Naive thymus-derived CD4-positive, alpha-beta T cell (primary cell): ENCODE results near the gene PNPLA2. TPM values are rescaled to one million over a fixed set of nuclear protein-coding genes. Genes with fewer than 3 reads are reported as not detected.

ENCODE experiments used
- ATAC-seq: fragments of 150-1000 bp; cut with Tn5 transposase; 2 replicates; pipeline ENCODE4 v1.10.0; 2021; ENCODE audit warnings: mild to moderate bottlenecking, moderate library complexity
- CTCF ChIA-PET: fragments of 350-600 bp; sonication (Branson Sonifier 250); formaldehyde crosslinking; loops from one replicate; lab custom pipeline; 2021; ENCODE audit warnings: antibody characterized with exemption; lab: Charles Lee
- POLR2A ChIA-PET: fragments of 350-600 bp; sonication (Branson Sonifier 250); formaldehyde crosslinking; loops from one replicate; lab custom pipeline; 2021; ENCODE audit warnings: antibody characterized with exemption, inconsistent platforms; lab: Charles Lee
- DNase-seq, 9 donors: peaks; one replicate each; pipeline versions ENCODE4 v3.0.0 to v3.0.0-alpha.2; 2020 to 2022; ENCODE audit warnings: mixed read lengths in 1 of 9
- H3K27ac ChIP-seq: one replicate; pipeline ENCODE4 v1.7.0; 2013; ENCODE audit warnings: mild to moderate bottlenecking, low read depth, low read length, moderate library complexity
- H3K27me3 ChIP-seq, 2 donors: one replicate each; pipeline ENCODE4 v1.7.0; 2013; ENCODE audit warnings: low read length in 2 of 2, mild to moderate bottlenecking in 2 of 2, moderate library complexity in 2 of 2; ENCODE audit not compliant: control insufficient read depth in 2 of 2, insufficient read depth in 2 of 2
- H3K36me3 ChIP-seq, 3 experiments: 1 replicate in 2 of 3; 2 replicates in 1 of 3; pipeline ENCODE4 v1.7.0; 2013; ENCODE audit warnings: low read length in 3 of 3, mild to moderate bottlenecking in 3 of 3, moderate library complexity in 1 of 3; ENCODE audit not compliant: insufficient read depth in 3 of 3, control insufficient read depth in 2 of 3
- H3K4me1 ChIP-seq, 2 donors: one replicate each; pipeline ENCODE4 v1.7.0; 2013; ENCODE audit warnings: low read length in 2 of 2, mild to moderate bottlenecking in 2 of 2, moderate library complexity in 1 of 2; ENCODE audit not compliant: control insufficient read depth in 2 of 2, insufficient read depth in 2 of 2
- H3K4me3 ChIP-seq: 2 replicates; pipeline ENCODE4 v1.7.0; 2013; ENCODE audit warnings: mild to moderate bottlenecking, low read length
- H3K9me3 ChIP-seq, 3 experiments: 1 replicate in 2 of 3; 2 replicates in 1 of 3; pipeline ENCODE4 v1.7.0; 2013; ENCODE audit warnings: low read length in 3 of 3; ENCODE audit not compliant: control insufficient read depth in 2 of 3
- H3K27ac Mint-ChIP-seq, 9 donors: one replicate each; pipeline ENCODE4 v1.8.0; 2020 to 2022; ENCODE audit warnings: mixed read lengths in 9 of 9, mild to moderate bottlenecking in 8 of 9, moderate library complexity in 5 of 9, inconsistent platforms in 2 of 9
- H3K27me3 Mint-ChIP-seq, 5 donors: one replicate each; pipeline ENCODE4 v1.8.0; 2021 to 2022; ENCODE audit warnings: mixed read lengths in 5 of 5, mild to moderate bottlenecking in 1 of 5
- H3K36me3 Mint-ChIP-seq, 5 donors: one replicate each; pipeline ENCODE4 v1.8.0; 2020 to 2022; ENCODE audit warnings: mixed read lengths in 5 of 5, mild to moderate bottlenecking in 3 of 5, inconsistent platforms in 1 of 5
- H3K4me1 Mint-ChIP-seq, 7 donors: one replicate each; pipeline ENCODE4 v1.8.0; 2020 to 2022; ENCODE audit warnings: mixed read lengths in 7 of 7, mild to moderate bottlenecking in 3 of 7, inconsistent platforms in 1 of 7
- H3K4me3 Mint-ChIP-seq, 10 donors: one replicate each; pipeline ENCODE4 v1.8.0; 2020 to 2022; ENCODE audit warnings: mild to moderate bottlenecking in 10 of 10, mixed read lengths in 10 of 10, moderate library complexity in 6 of 10, inconsistent platforms in 2 of 10
- H3K9me3 Mint-ChIP-seq, 11 donors: one replicate each; pipeline ENCODE4 v1.8.0; 2020 to 2022; ENCODE audit warnings: mixed read lengths in 11 of 11, mild to moderate bottlenecking in 4 of 11, inconsistent platforms in 1 of 11, moderate library complexity in 1 of 11
- intact Hi-C, 2 donors: fragments of 100-400 bp; cut with micrococcal nuclease; formaldehyde crosslinking; loops; one replicate each; pipeline ENCODE4 v1.15.1; 2023
- polyA plus RNA-seq, 2 donors: library from polyadenylated mRNA; unstranded; fragments of 300-500 nt; fragmentation: Illumina TruSeq; gene quantifications; one replicate each; pipeline ENCODE4 v1.2.3, GENCODE V29; 2021
- total RNA-seq, 6 experiments: library from RNA in 5 of 6; stranded (reverse) in 5 of 6; gene quantifications; 1 replicate in 5 of 6; 2 replicates in 1 of 6; pipeline ENCODE4 v1.2.3 and lab custom pipeline; 2021 to 2026

The PNPLA2 gene
- total and polyA plus RNA-seq, 7 experiments from 2014 or later = 26.0 to 237 (median 203) TPM

- POLR2A ChIA-PET = no interaction called here
Observed at GRCh38 chr11:823441-824291, 5.0 kb downstream of the PNPLA2 start.

DNA sequence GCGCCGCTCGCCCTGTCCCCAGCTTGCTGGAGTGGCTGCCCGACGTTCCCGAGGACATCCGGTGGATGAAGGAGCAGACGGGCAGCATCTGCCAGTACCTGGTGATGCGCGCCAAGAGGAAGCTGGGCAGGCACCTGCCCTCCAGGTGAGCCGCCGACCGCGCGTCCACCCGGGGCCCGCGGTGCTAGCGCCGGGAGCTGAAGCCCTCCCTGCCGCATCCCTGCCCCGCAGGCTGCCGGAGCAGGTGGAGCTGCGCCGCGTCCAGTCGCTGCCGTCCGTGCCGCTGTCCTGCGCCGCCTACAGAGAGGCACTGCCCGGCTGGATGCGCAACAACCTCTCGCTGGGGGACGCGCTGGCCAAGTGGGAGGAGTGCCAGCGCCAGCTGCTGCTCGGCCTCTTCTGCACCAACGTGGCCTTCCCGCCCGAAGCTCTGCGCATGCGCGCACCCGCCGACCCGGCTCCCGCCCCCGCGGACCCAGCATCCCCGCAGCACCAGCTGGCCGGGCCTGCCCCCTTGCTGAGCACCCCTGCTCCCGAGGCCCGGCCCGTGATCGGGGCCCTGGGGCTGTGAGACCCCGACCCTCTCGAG lies 5.7 kb downstream of the PNPLA2 start:
- Mint-ChIP-seq H3K36me3 (peaks cover 0 to 9% (median 3%) of the 10 kb centered on the region in 5 donors), H3K27ac (no peak overlapping the region), H3K27me3 (peaks cover 8 to 20% (median 16%) of the 10 kb centered on the region in 5 donors), H3K4me3 (no peak overlapping the region), H3K9me3 (peaks cover 0 to 3% (median 0%) of the 10 kb centered on the region in 11 donors), H3K4me1 (peaks cover 0 to 39% (median 30%) of the 10 kb centered on the region in 7 donors)
- POLR2A ChIA-PET = no interaction called here
- Histone ChIP-seq H3K4me1 (peaks cover 17 to 32% of the 10 kb centered on the region in 2 donors), H3K27ac (no peak overlapping the region), H3K9me3 (no peaks in the 10 kb centered on the region), H3K36me3 (peaks cover 0 to 51% (median 0%) of the 10 kb centered on the region in 3 experiments), H3K4me3 (no peak overlapping the region), H3K27me3 (peaks cover 0 to 5% of the 10 kb centered on the region in 2 donors)
- DNase-seq (no peak), ATAC-seq (no peak)
- CTCF ChIA-PET = no interaction called here
- intact Hi-C loops = no loop called here

More at GRCh38 chr11:823441-824291, 5.0 kb downstream of the PNPLA2 start:
- H3K27ac ChIP-seq = no peak overlapping the region
- no peak for ATAC-seq
- H3K4me3 ChIP-seq = no peak overlapping the region
- Mint-ChIP-seq H3K9me3 (peaks cover 0 to 3% (median 0%) of the 10 kb centered on the region in 11 donors), H3K4me1 (peaks cover 0 to 34% (median 25%) of the 10 kb centered on the region in 7 donors), H3K36me3 (peaks cover 0 to 9% (median 3%) of the 10 kb centered on the region in 5 donors), H3K27ac (no peak overlapping the region), H3K4me3 (no peak overlapping the region), H3K27me3 (peaks cover 5 to 13% (median 12%) of the 10 kb centered on the region in 5 donors)
- no peak for DNase-seq
- H3K36me3 ChIP-seq = peaks cover 0 to 51% (median 0%) of the 10 kb centered on the region in 3 experiments
- intact Hi-C loops = no loop called here
- H3K27me3 ChIP-seq = peaks cover 0 to 5% of the 10 kb centered on the region in 2 donors
- peaks cover 20 to 25% of the 10 kb centered on the region in 2 donors for H3K4me1 ChIP-seq
- CTCF ChIA-PET = interaction anchor here (0.9 kb wide), 1 partner anchor 25 kb away, joined by 3 read pairs; no protein-coding TSS in a partner anchor
- no peaks in the 10 kb centered on the region for H3K9me3 ChIP-seq

- H3K27me3 Mint-ChIP-seq = peaks cover 11 to 26% (median 16%) of the 10 kb centered on the region in 5 donors
- peaks cover 0 to 9% (median 3%) of the 10 kb centered on the region in 5 donors for H3K36me3 Mint-ChIP-seq
- H3K9me3 Mint-ChIP-seq = peaks cover 0 to 3% (median 0%) of the 10 kb centered on the region in 11 donors
- Histone ChIP-seq H3K36me3 (peaks cover 0 to 51% (median 0%) of the 10 kb centered on the region in 3 experiments), H3K4me1 (peaks cover 23 to 37% of the 10 kb centered on the region in 2 donors), H3K9me3 (no peaks in the 10 kb centered on the region), H3K4me3 (no peak overlapping the region), H3K27me3 (peaks cover 0 to 10% of the 10 kb centered on the region in 2 donors), H3K27ac (no peak overlapping the region)
- H3K27ac Mint-ChIP-seq = no peak overlapping the region
- peaks cover 0 to 45% (median 34%) of the 10 kb centered on the region in 7 donors for H3K4me1 Mint-ChIP-seq
- ATAC-seq (no peak), DNase-seq (no peak)
- intact Hi-C loops = no loop called here
- CTCF ChIA-PET = no interaction called here
- H3K4me3 Mint-ChIP-seq = peak overlapping the region in 2 of 10 donors; percentile 12 to 17
- POLR2A ChIA-PET = interaction anchor here (1.0 to 6.7 kb wide), 2 partner anchors 9 to 18 kb away, joined by 3 to 32 read pairs; partner anchors contain the start of genes POLR2L and TSPAN4
Observed at GRCh38 chr11:824942-825341, 6.2 kb downstream of the PNPLA2 start.

DNA sequence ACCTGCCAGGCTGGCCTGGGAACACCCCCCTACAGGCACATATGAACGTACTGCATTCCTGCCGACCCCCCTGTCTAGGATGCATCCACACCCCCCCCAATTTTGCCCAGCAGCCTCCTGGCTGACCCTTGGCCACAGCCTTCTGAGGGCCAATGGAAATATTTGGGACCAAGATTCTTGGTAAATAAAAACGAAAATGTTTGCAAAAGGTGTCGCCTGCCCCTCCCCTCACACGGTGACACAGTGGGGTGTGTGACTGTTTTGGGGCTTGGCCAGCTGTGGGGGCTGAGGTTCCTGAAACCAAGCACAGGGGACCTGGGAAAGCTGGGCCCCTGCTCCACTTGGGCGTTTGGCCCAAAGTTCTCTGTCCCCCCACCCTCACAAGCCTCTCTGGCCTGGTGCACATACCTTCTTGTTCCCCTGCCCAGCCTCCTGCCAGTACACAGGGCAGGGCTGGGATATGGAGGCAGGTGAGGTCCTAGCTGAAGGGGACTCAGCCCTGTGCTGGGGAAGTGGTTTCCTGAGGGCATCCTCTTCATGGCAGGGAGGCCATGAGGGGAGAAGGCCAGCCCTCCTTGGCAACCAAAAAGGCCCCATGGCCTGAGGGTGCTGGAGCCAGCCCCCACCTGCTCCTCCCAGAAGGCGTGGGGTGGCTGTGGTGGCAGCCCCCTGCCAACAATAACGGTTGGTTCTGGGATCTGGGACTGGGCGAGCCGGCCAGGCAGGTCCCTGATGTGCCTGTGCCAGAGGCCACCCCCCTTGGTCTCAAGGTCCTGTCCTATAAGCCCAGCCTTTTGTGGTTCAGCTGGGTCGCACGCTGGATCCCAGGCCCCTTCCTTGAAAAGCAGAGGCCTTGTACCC lies 6.9 kb downstream of the PNPLA2 start:
- Mint-ChIP-seq H3K9me3 (peaks cover 0 to 3% (median 0%) of the 10 kb centered on the region in 11 donors), H3K4me3 (peak overlapping the region in 1 of 10 donors; percentile 12), H3K4me1 (peaks cover 0 to 43% (median 32%) of the 10 kb centered on the region in 7 donors), H3K36me3 (peaks cover 0 to 9% (median 3%) of the 10 kb centered on the region in 5 donors), H3K27me3 (peaks cover 11 to 30% (median 16%) of the 10 kb centered on the region in 5 donors), H3K27ac (no peak overlapping the region)
- no peak overlapping the region for H3K4me3 ChIP-seq
- no peaks in the 10 kb centered on the region for H3K9me3 ChIP-seq
- peaks cover 17 to 39% of the 10 kb centered on the region in 2 donors for H3K4me1 ChIP-seq
- ATAC-seq (no peak), DNase-seq (no peak)
- no peak overlapping the region for H3K27ac ChIP-seq
- peaks cover 0 to 11% of the 10 kb centered on the region in 2 donors for H3K27me3 ChIP-seq
- CTCF ChIA-PET = no interaction called here
- H3K36me3 ChIP-seq = peaks cover 0 to 46% (median 0%) of the 10 kb centered on the region in 3 experiments
- intact Hi-C loops = loop anchor here in 1 of 2 donors (2.0 kb wide), 1 partner anchor 17 kb away; the partner anchor contains the start of genes POLR2L and TSPAN4
- POLR2A ChIA-PET = interaction anchor here (1.0 to 6.7 kb wide), 2 partner anchors 8 to 17 kb away, joined by 3 to 32 read pairs; partner anchors contain the start of genes POLR2L and TSPAN4

GRCh38 chr11:826227-826621 lies 7.5 kb downstream of the PNPLA2 start:
- H3K27ac ChIP-seq = no peak overlapping the region

More at GRCh38 chr11:826227-826621, 7.5 kb downstream of the PNPLA2 start:
- Mint-ChIP-seq H3K4me3 (peak overlapping the region; percentile 64 to 77 (median 70)), H3K4me1 (peaks cover 0 to 37% (median 26%) of the 10 kb centered on the region in 7 donors), H3K27ac (peak overlapping the region in 1 of 9 donors; percentile 21), H3K9me3 (peaks cover 0 to 3% (median 0%) of the 10 kb centered on the region in 11 donors), H3K27me3 (peaks cover 12 to 35% (median 16%) of the 10 kb centered on the region in 5 donors), H3K36me3 (peaks cover 0 to 9% (median 3%) of the 10 kb centered on the region in 5 donors)
- no peak for DNase-seq
- Histone ChIP-seq H3K4me1 (peaks cover 13 to 39% of the 10 kb centered on the region in 2 donors), H3K27me3 (peaks cover 0 to 11% of the 10 kb centered on the region in 2 donors), H3K4me3 (no peak overlapping the region), H3K36me3 (peaks cover 0 to 40% (median 0%) of the 10 kb centered on the region in 3 experiments), H3K9me3 (no peaks in the 10 kb centered on the region)
- no peak for ATAC-seq
- POLR2A ChIA-PET = interaction anchor here (6.7 to 7.8 kb wide), 2 partner anchors 7 to 17 kb away, joined by 32 to 79 read pairs; partner anchors contain the start of genes PNPLA2, POLR2L and TSPAN4
- intact Hi-C loops = loop anchor here in 1 of 2 donors (2.0 kb wide), 1 partner anchor 17 kb away; the partner anchor contains the start of genes POLR2L and TSPAN4
- CTCF ChIA-PET = no interaction called here
